Neural crest cell (in vitro differentiated cells): ENCODE results near the gene SMURF2. TPM values are rescaled to one million over a fixed set of nuclear protein-coding genes. Genes with fewer than 3 reads are reported as not detected.
"Not testable (repeated sequence)": the region's sequence is repeated elsewhere in the genome, so short reads cannot be mapped to it uniquely, and the experiment has no call there.

ENCODE experiments used
- DNase-seq: peaks from one replicate; pipeline ENCODE4 v3.0.0; 2021; ENCODE audit warnings: low read depth, mixed read lengths, low spot score
- H3K27ac Mint-ChIP-seq: one replicate; pipeline ENCODE4 v1.8.0; 2021; ENCODE audit warnings: mild to moderate bottlenecking, mixed read lengths; ENCODE audit not compliant: unreplicated experiment
- H3K27me3 Mint-ChIP-seq: 2 replicates; pipeline ENCODE4 v1.8.0; 2021; ENCODE audit warnings: low read depth, mild to moderate bottlenecking, mixed read lengths
- H3K36me3 Mint-ChIP-seq: 2 replicates; pipeline ENCODE4 v1.8.0; 2021; ENCODE audit warnings: low read depth, mild to moderate bottlenecking, mixed read lengths
- H3K4me1 Mint-ChIP-seq: 2 replicates; pipeline ENCODE4 v1.8.0; 2021; ENCODE audit warnings: mixed read lengths
- H3K4me3 Mint-ChIP-seq: one replicate; pipeline ENCODE4 v1.8.0; 2021; ENCODE audit warnings: mild to moderate bottlenecking, mixed read lengths
- H3K9me3 Mint-ChIP-seq: 2 replicates; pipeline ENCODE4 v1.8.0; 2021; ENCODE audit warnings: mixed read lengths
- total RNA-seq: library from RNA; stranded (reverse); gene quantifications from 2 replicates; pipeline ENCODE4 v1.2.1, GENCODE V29; 2021
- TF ChIP-seq, protein P1 (sequence below): fragments of 200-600 bp; sonication (generic); conservative IDR thresholded peaks from 2 replicates; pipeline ENCODE4 v1.5.0; 2021; ENCODE audit warnings: antibody characterized with exemption, mild to moderate bottlenecking

SMURF2 gene
- total RNA-seq, 1 donor from 2014 or later, result 32.7 TPM

DNA sequence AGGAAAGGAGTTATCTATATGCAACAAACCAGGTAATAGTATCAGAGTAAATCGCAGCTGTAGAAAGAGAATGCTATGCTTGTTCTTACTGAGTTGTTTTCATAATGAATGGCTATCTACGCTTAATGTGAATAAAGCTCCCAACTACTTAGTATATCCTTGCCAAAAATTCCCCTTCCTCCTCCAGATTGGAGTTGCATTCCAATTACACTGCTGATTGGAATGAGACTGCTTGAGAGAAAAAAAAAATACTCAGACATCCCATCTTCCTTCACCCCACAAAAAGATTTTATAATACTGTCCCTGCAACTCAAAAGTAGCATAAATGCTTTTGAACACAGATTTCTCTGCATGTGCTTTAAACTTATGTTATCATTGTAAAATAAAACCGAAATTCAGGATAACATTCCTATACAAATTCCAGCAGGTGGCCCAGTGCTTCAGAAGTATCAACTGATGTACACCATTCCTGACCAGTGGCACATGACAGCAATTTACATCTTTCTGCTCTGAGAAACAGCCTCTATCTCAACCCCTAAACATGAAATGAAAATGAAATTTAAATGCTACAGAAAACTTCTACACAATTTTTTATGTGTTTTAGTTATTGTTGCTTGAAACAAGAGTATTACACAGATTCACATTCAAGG lies 47.0 kb downstream of the SMURF2 start:
- Mint-ChIP-seq H3K27ac (no peak overlapping the region), H3K36me3 (no peaks in the 10 kb centered on the region), H3K4me3 (no peak overlapping the region), H3K4me1 (peaks cover 4% of the 10 kb centered on the region), H3K9me3 (no peaks in the 10 kb centered on the region), H3K27me3 (no peaks in the 10 kb centered on the region)
- DNase-seq, result no peak
- TF ChIP-seq, protein P1, sequence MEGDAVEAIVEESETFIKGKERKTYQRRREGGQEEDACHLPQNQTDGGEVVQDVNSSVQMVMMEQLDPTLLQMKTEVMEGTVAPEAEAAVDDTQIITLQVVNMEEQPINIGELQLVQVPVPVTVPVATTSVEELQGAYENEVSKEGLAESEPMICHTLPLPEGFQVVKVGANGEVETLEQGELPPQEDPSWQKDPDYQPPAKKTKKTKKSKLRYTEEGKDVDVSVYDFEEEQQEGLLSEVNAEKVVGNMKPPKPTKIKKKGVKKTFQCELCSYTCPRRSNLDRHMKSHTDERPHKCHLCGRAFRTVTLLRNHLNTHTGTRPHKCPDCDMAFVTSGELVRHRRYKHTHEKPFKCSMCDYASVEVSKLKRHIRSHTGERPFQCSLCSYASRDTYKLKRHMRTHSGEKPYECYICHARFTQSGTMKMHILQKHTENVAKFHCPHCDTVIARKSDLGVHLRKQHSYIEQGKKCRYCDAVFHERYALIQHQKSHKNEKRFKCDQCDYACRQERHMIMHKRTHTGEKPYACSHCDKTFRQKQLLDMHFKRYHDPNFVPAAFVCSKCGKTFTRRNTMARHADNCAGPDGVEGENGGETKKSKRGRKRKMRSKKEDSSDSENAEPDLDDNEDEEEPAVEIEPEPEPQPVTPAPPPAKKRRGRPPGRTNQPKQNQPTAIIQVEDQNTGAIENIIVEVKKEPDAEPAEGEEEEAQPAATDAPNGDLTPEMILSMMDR, result no peak

GRCh38 chr17:64614266-64615027 lies 47.7 kb downstream of the SMURF2 start:
- Mint-ChIP-seq H3K27ac (no peak overlapping the region), H3K4me1 (peaks cover 4% of the 10 kb centered on the region), H3K9me3 (no peaks in the 10 kb centered on the region), H3K27me3 (no peaks in the 10 kb centered on the region), H3K36me3 (no peaks in the 10 kb centered on the region), H3K4me3 (no peak overlapping the region)
- TF ChIP-seq, protein P1, result no peak
- no peak for DNase-seq

- TF ChIP-seq, protein P1, result no peak
- H3K4me1 Mint-ChIP-seq, result peaks cover 4% of the 10 kb centered on the region
- no peaks in the 10 kb centered on the region for H3K9me3 Mint-ChIP-seq
- H3K27ac Mint-ChIP-seq, result no peak overlapping the region
- H3K27me3 Mint-ChIP-seq, result no peaks in the 10 kb centered on the region
- no peak for DNase-seq
- no peak overlapping the region for H3K4me3 Mint-ChIP-seq
- H3K36me3 Mint-ChIP-seq, result peaks cover 3% of the 10 kb centered on the region
Measured at GRCh38 chr17:64611369-64611768, 50.7 kb downstream of the SMURF2 start.

GRCh38 chr17:64610244-64610643 lies 51.9 kb downstream of the SMURF2 start:
- H3K27ac Mint-ChIP-seq, H3K4me1 Mint-ChIP-seq, H3K27me3 Mint-ChIP-seq, H3K9me3 Mint-ChIP-seq, DNase-seq, H3K4me3 Mint-ChIP-seq, H3K36me3 Mint-ChIP-seq: not testable (repeated sequence)

DNA sequence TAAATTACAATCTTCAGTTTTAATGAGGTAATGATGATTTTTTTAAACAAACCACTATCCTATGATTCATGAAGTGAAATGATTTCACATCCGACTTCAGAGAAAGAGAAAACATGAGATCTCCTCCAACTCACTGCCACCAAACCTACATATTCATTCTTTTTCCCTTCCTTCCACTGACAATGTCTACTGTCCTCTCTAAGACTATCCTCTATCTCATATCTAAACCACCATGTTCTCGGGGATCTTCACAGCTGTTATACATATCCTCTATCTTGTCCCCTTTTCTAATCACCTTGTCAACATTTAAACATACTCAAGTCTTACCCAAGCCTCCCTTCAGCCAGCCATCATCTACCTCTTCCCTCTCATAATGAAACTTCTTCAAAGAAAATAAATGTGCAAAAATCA lies 53.5 kb downstream of the SMURF2 start:
- H3K4me1 Mint-ChIP-seq, result no peaks in the 10 kb centered on the region
- TF ChIP-seq, protein P1, result no peak
- H3K27me3 Mint-ChIP-seq, result no peaks in the 10 kb centered on the region
- H3K36me3 Mint-ChIP-seq, result peaks cover 3% of the 10 kb centered on the region
- H3K27ac Mint-ChIP-seq, result no peak overlapping the region
- no peaks in the 10 kb centered on the region for H3K9me3 Mint-ChIP-seq
- H3K4me3 Mint-ChIP-seq, result no peak overlapping the region
- no peak for DNase-seq
